ENCODE data around the gene CYGB.

CYGB gene

DNA sequence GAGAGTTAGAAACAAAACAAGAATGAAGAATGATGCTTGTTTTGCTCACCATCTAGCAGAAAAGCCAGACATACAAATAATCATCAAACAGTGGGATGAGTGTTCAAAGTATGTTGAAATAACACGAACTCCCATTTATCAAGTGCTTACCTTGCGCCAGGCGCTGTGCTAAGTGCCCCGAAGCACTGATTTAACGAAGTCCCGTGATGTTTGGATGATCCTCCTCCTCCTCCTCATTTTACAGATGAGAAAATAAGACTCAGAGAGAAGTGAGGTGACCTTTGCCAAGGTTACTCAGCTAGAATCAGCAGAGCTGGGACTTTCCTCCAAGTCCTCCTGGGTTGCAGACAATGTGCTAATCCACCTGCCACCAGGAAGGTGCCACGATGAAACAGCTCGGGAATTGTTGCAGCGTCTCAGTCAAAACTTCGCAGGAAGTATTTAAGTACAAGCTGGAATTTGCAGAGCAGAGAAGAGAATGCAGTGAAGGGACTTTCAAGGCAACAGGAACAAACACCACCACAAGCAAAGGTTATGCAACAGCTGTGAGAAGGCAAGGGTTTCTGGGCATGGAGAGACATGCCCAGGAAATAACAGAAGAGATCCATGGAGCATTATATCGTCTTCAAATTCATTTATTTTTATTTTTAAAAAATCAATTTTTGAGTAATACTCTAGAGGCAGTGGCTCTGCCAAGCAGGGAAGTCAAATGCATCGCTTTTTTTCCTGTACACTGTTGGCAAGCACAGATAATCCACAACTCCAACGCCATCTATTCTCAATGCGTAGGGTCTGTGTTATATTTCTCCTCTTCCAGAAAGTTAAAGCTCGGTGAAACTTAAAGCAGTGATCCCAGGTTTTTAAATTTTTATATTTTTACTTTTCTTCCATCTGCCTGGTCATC lies 13.5 kb upstream of the CYGB start:
- no peak for DNase-seq (ENCODE audit: low read depth, low spot score)

DNA sequence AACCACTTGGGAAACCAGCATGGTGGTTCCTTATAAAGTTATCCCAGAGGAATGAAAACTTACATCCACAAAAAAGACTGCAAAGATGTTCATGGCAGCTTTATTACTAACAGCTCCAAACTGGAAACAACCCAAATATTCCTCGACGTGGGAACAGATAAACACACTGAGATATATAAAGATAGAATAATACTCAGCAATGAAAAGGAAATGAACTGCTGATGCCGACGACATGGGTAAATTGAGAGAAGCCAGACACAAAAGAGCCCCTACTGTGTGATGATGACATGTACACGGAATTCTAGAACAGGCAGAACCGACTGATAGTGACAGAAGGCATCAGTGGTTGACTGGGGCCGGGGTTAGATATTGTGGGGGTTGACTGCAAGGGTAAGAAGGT lies 12.0 kb upstream of the CYGB start:
- no peak for DNase-seq (ENCODE audit: low read depth, low spot score)

DNA sequence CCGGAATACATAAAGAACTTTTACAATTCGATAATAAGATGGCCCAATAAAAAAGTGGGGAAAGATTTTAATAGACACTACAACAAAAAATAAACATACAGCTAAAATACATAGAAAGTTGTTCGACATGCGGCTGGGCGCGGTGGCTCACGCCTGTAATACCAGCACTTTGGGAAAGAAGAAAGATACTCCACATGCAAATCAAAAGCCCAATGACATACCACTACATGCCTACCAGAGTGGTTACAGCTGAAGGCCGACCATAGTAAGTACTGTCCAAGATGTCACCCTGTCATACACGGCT lies 11.7 kb upstream of the CYGB start:
- no peak for DNase-seq (ENCODE audit: low read depth, low spot score)

DNA sequence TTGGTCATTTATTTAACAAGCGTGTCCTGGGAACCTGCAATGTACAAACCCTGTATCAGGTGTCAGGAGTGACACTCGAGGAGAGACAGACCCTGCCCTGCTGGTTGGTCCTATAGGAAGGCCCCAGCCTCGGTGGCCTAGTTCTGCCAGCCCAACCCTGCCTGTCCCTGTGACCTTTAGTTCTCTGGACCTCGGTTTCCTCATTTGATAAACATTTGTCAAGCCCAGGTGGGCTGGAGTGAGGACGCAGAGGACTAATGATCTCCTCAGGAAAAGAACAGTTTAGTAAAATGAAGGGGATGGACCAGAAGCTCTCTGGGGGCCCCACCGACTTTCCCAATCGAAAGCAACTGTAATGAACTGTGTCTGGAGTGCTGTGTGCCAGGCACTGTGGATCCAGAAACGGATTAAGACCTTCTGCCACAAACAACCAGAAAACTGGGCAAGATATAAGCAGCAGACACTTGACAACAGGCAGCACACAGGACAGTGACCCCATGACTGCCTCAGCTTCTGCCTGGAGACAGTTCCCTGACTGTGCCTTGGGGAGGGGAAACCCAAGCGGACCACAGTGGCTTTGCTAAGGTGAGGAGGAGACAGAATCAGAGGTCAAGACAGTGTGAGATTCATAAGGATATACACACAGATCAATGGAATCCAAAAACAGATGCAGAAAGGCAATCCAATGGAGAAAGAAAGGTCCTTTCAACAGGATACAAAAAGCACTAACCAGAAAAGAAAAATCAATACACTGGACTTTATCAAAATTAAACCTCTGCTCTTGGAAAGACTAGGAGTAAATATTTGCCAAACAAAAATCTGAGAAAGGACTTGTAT lies 11.1 kb upstream of the CYGB start:
- DNase-seq (ENCODE audit: low read depth, low spot score), result no peak

DNA sequence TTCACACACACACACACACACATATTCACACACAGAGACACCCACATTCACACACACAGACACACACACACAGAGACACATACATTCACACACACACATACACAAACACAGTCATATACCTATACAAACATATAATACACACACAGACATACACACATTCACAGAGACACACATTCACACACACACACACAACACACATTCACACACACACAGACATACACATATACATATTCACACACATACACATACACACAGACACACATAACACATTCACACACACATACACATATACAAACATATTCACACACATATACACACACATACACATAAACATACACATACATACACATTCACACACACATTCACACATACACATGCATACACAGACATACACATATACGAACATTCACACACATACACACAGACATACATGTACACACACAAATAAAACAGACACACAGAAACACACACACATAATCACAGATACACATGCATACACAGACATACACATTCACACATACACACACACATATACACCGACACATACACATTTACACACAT lies 10.2 kb upstream of the CYGB start:
- DNase-seq (ENCODE audit: low read depth, low spot score), result no peak

DNA sequence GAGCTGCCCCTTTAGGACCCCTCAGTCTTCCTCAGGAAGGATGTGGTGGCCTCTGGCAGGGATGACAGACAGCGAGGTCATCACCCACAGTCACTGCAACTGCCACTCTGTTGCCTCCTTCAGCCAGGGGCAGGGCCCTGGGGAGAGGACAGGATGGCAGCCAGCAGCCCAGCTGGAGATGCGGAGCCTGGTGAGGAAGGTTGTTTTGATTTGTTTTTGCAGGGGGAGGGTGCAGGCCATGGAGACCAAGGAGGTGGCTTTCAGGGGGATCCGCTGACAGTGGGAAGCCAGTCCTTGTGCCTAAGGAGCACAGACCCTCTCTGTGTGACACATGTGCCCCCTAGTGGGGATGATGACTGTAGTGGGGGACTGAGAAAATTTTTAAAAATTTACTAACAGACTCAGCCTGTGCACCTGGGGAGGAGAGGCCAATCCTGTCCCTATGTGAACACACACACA lies 9.7 kb upstream of the CYGB start:
- DNase-seq (ENCODE audit: low read depth, low spot score), result no peak

DNA sequence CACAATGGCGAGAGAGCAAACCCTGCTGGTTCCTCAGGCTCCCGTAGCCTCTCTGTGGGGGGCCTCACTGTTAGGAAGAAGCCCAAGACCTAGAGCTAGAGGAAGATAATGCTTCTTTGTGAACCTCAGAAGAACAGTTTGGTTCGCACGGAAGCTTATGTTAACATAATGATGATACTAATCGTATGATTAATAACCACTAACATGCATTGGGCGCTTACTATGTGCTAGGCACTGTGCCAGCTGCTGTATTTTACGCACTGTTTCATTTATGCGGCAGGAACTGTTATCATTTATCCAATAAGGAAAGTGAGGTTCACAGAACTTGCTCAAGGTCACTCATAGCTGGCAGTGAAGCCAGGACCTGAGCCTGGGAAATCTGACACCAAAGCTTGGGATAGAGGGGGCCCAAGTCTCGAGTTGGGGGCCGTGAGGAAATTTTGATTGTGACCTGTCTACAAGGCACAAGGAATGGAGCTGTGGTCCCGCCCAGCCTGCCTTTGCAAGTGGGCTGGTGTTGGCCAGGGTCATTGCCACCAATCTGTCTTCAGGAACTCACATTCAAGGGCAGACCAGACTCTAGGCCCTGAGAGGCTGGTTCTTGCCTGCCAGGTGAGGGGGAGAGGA lies 9.2 kb upstream of the CYGB start:
- DNase-seq (ENCODE audit: low read depth, low spot score), result no peak

DNA sequence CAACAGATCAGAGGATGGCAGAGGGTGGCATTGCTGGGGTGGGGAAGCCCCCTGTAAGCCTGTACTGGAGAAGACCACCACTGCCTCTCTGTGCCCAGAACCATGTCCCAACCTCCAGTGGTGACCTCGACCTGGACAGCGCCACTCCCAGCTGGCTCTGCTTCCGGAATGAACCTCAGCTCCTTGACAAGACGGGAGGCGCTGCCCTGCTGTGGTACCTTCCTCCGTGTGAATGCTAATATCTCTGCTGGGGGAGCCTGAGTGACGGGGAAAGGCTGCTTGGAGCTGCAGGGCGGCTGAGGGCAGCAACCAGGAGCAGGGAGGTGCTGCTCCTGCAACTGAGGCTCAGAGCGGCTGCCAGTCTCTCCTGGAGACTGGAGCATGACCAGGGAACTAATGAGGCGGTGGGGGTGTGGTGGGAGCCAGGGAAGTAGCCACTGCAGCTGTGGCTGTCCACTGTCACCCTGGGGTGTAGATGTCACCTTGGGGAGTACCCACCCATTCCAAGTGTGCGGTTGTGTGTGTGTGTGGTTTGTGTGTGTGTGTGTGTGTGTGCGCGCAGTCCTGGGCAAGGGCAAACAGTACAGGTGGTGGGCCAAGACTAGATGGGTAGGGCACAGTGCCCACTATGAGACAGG lies 8.5 kb upstream of the CYGB start:
- DNase-seq (ENCODE audit: low read depth, low spot score), result no peak

DNA sequence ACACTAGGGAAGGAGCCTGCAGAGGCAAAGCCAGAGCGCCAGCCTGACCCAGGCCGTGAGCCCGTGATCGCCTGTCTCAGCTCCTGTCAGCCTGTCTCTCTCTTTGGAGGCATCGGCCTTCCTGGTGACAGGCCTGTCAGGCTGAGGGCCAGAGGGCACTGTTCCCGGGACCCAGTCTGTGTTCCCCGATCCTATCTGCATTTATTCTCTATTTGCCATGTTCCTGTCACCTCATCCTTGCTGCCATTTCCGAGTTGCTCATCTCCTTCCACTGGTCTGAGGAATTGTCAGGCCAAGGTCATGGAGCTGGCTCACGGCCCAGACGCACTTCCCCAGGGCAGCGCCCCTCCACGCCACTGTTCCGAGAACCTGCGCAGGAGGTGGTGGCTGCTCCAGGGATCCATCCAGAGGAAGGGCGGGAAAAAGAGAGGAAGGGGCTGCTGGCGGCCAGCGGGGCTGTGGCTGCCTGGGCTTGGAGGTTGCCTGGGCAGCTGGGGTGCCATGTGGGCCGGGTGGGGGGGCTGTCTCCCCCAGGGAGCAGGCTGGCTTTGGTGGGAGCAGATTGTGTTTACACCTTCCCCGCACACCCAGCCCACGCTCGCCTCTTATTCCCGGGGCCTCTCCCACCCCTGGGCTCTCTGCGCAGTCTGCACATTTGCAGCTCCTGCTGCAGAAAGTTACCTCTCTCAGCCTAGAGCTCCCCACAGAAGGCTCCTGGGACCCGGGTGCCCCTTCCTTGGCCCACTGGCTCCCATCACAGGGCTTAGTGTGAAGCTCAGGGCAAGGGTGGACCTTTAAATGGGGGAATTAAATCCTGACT lies 7.2 kb upstream of the CYGB start:
- DNase-seq (ENCODE audit: low read depth, low spot score), result no peak

DNA sequence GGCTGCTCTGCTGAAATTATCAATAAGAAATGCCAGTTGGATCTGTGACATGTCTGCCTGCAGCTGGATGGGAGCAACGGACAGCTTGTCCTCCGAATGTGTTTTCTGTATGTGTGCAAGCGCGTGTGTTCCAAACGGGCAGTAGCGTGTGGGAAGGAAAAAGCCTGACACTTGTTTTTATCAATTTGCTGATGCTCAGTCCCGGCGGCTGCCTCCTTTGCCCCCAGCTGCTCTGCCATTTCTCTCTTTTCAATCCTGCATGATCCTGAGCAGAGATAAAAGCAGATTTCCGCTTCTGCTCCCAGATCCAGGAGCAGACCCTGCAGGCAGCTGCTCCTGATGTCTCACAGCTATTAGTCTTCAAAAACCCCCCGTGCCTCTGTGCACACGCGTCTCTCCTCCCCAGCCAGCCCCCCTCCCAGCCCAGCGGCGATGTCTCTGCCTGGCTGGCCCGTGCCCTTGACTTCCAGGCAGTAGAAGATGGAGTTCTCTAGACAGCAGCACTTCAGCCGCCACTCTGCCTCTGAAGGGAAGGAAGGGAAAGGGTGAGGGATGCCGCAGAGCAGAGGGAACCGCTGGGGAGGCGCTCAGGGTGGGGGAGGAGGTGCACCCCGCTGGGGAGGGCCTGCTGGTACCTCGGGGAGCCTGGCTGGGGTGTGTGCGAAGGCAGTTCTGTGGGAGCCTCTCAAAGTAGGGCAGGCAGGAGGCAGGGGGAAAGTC lies 6.5 kb upstream of the CYGB start:
- no peak for DNase-seq (ENCODE audit: low read depth, low spot score)

DNA sequence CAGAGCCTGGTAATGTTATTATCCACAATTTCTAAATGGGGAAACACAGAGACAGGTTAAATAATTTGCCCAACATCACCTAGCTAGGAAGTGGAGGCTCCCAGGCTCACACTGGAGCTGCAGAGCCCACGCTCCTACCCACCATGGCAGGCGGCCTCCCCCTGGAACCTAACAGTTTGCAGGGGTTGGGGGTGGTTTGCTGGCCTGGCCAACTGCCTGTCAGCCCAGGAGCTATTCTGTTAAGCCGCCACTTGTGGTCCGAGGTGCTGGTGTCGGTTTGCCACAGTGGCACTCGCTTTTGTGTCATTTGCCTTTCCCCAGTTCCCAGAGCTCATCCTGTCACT lies 5.9 kb upstream of the CYGB start:
- no peak for DNase-seq (ENCODE audit: low read depth, low spot score)

DNA sequence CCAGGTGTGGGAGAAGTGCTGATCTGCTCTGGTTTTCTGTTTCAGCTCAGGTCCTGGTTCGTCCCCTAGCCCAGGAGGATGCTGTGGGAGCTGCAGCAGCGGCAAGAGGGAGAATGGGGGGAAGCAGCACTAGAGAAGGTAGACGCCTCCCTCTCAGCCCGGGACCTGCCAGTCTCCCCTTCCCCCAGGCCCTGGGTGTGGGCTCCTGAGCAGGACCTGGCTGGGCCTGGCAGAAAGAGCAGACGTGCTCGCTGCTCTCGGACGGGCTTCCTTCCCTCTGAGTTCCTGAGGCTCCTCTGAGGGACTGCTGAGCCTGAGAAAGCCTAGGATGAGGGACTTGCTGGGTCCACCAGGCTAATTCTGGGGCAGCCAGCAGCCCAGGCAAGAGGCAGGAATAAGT lies 5.5 kb upstream of the CYGB start:
- no peak for DNase-seq (ENCODE audit: low read depth, low spot score)

DNA sequence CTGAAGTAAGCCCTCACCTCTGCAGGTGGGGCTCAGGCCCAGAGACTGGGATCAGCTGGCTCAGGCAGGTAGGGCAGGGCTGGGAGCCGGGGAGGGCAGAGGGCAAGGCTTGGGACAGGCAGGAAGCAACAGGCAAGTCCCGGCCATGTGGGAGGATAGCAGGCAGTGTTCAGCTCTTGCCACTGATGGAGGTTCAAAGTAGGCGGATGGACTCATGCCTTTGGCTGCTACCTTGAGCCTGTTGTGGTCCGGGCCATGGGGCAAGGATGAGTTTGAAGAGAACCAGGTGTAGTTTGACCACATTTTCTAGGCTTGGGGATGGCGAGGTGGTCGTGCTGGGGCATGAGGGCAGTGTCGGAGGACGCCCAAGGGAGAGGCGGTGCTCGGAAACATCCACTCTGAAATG lies 5.1 kb upstream of the CYGB start:
- DNase-seq (ENCODE audit: low read depth, low spot score), result no peak

DNA sequence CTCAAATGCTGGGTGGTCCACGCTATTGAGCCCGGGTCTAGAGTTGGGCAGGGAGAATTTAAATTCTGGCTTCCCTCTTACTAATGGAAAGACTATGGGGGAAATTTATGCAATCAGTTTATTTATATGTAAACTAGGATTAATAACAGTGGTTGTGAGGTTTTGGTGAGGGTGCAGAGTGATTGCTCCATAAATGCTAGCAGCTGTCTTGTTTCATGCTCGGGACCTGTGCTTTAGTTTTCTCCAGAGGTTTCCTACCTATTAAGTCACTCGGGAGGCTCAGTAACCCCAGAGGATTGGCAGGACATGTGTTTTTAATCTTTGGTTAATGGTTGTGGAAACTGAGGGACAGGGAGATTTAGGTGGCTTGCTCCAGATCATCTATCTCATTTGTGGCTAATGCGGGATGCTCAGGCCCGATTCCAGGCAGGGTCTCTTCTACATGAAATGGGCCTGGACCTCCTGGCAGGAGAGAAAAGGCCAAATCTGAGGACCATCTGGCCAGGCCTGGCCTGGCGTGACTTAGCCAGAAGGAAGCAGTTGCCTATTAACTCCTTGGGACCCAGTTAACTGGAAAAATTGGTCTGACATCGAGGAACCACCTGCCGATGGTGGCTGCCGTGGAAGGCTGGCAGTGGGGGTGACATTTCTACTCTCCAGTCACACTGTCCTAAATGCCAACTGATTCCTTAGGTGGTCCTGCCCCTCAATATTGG lies 4.4 kb upstream of the CYGB start:
- no peak for DNase-seq (ENCODE audit: low read depth, low spot score)

DNA sequence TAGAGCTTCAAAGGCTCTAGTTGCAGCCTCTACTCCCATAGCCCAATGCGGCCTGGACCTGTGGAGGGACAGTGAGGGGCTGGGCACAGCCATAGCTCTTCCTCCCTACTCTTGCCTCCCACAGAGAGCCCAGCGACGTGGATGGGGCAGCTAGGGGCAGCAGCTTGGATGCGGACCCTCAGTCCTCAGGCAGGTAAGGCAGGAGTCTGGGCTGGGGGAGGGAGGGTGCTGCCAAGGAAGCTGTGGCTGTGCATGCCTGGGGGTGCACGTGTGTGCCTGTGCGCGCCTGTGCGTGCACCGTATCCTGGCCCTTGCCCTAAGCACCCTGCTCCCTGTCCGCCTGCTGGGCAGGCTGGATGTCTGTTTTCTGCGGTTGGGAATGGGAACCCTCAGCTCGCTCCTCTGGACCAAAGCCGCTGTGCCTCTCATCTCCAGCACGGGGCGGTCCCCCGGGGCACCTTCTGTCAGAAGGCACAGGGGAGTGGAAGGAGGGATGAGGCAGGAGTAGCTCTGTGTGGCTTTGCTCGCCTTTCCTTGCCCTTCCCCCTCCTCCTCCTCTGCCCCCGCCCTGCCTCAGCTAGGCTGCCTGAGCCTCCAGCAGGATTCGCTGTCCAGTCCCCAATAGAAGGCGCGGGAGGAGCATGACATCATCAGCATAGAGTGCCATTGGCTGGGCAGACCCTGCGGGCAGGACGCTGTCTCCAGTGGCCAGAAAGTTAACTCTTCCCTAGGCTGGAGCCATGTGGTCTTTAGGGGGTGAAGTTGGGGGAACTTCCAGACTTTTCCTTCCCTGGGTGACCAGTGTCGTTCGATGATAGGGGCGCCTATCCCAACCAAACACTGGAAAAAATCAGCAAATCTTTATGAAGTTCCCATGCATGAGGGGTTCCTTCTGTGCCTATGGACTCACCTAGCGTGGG lies 3.1 kb upstream of the CYGB start:
- peak; percentile 95 for DNase-seq (ENCODE audit: low read depth, low spot score)

DNA sequence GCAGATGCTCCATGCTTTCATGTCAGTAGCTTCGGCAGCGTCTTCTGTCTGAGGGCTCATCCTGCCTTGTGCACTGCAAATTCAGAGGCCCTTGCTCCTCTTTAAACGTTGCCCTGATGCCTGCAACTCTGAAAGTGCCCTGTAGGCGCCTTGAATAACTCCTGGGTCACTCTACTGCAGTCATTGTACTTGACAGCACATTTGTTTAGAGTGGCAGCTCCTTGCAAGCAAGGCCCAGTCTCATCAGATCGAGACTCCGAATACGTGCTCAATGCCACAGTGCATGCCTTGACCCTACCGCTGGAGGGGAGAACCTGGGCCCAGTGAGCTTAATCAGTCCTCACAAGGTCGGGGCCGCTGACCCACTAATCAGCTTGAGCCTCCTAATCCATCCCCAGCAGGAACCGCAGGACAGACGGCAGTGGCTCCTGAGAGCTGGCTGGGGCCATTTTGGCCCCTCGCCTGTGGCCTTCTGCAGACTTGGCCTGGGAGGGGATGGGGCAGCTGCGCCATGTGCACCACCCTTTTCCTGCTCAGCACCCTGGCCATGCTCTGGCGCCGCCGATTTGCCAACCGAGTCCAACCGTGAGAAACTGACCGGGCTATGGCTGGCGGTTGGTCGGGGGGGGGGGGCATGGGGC lies 2.2 kb upstream of the CYGB start, which contains the start of gene PRCD:
Gene PRCD (plus strand): TSS at position 414 of the 641 bp plus-strand sequence. CDS start 98 bp downstream, at position 512.
- no peak for DNase-seq (ENCODE audit: low read depth, low spot score)

DNA sequence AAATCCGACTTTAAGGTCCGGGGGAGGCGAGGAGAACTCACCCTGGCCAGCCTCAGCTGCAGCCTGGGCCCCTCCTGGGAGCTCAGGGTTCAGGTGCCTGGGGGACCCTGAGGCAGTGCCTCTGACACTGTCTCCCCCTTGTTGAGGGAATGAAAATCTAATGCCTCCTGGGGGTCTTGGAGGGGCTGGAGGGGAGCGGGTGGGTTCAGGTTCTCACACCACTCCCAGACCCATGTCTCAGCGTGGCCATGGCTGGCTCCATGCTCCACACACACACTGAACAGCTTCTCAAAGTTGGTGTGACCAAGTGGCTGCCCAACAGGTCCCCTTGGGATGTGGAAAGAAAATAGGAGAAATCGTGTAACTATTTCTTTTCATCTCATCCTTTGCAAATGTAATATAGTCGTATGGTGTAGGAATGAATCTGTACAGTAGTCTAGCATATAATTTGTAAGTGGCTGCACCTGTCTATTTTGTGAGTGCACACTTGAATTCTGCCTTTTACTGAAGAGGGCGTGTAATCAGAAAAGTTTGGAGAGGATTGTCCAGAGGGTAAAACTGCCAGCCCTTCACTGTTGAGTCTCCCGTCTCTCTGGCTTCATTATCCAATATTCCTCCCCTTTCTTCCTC lies 1.5 kb upstream of the CYGB start:
- DNase-seq (ENCODE audit: low read depth, low spot score), result no peak

Measured in iPS DF 19.7 (cell line).